GM19438 (cell line): ENCODE results near the gene PDE10A.
"Not testable (repeated sequence)": the region's sequence is repeated elsewhere in the genome, so short reads cannot be mapped to it uniquely, and the experiment has no call there.

Experiments used
- ATAC-seq: cut with Tn5 transposase; IDR thresholded peaks from one replicate; pipeline ENCODE4 v1.9.1; 2021; ENCODE audit warnings: low read depth; ENCODE audit not compliant: unreplicated experiment

PDE10A gene

DNA sequence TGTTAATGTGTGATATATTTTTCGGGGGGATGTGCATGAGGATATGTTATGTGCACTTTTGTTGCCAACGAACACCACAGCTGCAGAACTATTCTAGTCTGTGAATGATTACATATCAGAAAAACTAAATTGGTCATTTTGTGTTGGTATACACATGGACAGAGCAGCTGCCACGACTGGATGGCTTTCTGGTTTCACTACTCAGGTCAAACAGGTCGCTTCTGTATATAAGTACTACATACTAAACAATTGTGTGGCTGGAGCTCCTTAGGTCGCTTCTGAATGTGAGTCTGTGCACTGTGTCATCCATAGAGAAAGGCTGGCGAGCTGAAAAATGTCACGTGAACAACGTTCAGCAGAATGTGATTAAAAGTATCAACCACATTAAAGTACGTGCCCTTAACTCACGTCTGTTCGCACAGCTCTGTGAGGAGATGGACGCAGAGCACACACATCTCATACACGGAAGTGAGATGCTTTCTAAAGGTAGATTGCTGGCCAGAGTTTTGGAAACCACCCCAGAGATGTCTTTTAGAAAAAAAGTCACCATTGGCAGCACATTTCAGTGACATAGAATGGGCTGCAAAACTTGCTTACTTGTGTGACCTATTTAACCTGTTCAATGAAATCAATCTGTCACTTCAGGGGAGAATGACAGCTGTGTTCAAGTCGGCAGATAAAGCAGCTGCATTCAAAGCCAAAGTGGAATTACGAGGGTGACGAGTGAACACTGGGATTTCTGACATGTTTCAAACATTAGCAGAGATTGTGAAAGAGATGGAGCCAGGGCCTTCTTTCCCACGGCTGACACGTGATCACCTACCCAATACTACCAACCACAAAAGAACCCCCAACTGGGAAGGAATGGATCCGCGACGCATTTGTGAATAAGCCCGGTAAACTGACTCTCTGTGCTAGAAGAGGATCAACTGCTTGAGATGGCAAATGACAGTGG lies 176.6 kb downstream of the PDE10A start:
- ATAC-seq = no peak

DNA sequence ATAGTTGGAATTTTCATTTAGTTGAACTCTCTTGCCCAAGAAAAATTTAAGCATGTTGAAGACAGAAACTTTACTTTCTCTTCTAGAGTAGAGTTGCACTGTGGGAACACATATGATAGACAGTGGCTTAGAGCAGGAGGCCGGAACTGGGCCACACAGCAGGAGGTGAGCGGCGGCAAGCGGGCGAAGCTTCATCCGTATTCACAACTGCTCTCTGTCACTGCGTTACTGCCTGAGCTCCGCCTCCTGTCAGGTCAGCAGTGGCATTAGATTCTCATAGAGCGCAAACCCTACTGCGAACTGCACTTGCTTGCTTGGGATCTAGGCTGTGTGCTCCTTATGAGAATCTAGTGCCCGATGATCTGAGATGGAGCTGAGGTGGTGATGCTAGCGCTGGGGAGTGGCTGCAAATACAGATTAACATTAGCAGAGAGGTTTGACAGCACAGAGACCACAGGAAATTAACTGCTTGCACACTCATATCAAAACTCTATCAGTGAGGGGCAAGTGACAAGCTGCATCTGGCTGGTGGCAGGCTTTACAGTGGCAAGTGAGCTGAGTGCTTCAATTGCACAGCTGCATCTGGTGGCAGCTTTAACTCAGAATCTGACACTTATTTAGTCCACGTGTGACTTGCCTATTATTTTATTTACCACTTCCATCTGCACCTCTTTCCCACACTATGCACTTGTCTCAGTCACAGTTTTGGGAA lies 178.7 kb downstream of the PDE10A start:
- no peak for ATAC-seq

DNA sequence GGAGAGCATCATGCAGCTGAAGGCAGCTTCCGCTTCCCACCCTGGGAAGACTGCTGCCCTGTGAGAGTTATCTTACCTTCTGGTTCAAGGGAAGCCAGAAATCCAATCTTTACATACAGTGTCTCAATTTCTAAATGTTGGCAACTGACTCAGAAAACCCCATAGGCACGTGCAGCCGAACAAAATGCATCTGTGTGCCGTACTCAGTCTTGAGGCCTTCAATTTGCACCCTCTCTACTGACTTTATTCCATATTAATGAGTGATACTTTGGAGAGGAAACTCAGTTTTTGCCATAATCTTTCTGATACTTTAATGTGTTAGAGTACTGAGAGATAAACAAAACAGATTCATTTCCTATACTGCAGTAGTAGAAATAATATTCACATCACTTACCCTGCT lies 181.1 kb downstream of the PDE10A start:
- ATAC-seq = no peak

DNA sequence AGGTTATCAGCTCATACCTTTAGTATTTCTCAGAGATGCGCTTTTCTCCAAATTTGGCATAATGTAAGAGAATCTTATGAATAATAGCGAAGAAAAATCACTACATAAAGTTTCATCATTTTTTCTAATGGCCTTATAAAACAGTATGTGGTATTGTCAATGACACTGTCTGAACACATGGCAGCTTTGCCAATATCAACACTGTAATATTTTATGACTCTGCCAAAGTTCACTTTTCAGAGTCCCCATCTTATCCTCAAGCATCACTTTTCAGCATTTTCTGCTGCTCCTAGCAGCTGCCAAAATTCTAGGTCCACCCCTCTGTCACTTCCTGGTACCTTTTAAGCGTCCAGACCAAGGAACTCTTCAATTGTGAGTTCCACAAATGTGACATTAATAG lies 182.1 kb downstream of the PDE10A start:
- ATAC-seq = no peak

DNA sequence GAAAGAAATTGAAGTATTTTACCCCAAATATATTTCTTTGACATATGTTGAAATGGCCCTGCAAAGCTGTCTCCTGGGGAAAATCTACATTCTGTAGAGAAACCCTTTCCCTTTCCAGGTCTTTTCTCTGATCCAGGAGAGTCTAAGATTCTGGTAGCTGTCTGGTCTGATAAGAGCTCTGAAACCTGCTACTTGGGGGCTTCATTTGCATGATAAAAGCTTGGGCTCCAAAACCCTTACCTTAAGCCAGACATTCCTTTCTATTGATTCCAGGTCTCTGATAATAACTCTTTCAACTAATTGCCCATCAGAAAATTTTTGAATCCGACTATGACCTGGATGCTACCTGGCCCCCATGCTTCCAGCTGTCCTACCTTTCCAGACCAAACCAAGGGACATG lies 184.5 kb downstream of the PDE10A start:
- ATAC-seq = no peak

DNA sequence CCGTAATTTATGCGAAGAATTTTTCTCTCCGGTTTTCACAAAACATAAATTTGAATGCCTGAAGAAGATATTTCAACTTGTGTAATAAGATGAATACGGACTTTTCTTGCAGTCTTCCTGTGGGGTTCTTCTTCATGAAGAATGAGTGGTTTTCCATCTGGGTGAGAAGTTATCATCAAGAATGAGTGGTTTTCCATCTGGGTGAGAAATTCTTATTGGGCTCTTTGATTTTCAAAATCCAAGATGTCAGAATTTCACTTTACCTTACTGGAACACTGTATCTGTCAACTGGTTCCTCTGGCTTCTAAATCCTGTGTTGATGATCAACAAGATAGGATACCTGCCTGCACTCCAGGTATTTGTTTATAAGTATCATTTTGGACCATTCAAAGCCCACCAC lies 193.6 kb downstream of the PDE10A start:
- no peak for ATAC-seq

DNA sequence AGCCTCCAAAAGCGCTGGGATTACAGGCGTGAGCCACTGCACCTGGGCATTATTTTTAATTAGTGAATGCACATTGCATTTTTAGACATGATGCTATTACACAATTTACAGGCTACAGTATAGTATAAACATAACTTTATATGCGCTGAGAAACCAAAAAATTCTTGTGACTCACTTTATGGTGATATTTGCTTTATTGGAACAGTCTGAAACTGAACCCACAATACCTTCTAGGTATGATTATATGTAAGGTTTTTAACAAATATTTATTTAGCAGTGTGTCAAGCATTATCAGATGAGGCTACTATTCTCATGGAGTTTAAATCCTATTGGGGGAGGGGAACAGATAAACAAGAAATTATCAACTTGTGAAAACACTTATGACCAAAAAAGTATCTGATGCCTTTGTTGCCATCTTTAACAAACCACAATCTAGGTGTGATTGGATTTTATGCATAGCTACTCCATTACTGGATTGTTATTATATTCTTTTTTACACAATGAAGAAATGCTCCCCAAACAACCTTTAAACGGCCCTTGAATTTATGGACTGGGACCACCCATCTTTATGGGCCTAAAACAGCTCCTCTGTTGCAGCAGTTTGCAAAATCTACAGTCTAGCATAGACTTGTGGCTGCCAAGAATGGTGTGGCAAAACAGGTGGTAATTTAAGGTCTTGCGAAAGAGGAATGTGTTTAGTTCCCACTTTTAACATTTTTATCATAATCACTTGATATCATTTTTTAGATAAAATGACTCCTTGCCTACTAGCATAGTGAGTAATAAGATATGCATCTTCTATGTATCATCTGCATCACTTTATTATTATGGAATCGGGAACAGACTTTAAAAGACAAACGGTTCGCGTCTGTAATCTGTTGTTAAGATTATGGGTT lies 194.5 kb downstream of the PDE10A start:
- ATAC-seq = no peak

DNA sequence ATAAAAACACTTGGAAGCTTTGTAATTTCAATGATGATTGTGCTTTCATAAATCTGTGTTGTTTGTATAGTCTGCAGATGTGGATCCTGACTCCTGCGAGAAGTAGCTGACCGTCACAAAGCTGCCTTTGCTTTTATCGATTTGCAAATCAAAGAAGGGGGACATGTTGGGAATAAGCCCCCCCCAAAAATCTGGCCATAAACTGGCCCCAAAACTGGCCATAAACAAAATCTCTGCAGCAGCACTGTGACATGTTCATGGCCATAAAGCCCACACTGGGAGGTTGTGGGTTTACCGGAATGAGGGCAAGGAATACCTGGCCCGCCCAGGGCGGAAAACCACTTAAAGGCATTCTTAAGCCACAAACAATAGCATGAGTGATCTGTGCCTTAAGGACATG lies 199.5 kb downstream of the PDE10A start:
- not testable (repeated sequence) for ATAC-seq

DNA sequence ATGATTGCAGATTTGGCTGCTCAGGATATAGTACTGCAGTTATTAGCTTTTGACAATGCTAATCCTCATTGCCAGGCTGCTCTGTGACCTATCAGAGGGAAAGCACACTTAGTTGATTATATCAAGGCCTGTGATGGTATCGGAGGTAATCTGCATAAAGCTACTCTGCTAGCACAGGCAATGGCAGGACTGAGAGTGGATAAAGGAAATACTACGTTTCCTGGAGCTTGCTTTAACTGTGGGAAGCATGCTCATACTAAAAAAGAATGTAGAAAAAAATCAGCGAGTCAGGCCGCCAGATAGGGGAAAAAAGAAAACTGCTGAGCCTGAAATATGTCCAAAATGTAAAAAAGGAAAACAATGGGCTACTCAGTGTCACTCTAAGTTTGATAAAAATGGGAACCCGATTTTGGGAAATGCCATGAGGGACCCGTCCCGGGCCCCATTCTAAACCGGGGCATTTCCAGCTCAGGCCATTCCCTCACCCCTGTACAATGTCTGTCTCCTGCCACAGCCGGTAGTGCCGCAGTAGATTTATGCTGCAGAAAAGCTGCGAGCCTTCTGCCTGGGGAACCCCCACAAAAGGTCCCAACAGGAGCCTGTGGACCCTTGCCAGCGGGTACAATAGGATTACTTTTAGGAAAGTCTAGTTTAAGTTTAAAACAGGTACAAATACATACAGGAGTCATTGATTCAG lies 203.3 kb downstream of the PDE10A start:
- ATAC-seq = not testable (repeated sequence)

DNA sequence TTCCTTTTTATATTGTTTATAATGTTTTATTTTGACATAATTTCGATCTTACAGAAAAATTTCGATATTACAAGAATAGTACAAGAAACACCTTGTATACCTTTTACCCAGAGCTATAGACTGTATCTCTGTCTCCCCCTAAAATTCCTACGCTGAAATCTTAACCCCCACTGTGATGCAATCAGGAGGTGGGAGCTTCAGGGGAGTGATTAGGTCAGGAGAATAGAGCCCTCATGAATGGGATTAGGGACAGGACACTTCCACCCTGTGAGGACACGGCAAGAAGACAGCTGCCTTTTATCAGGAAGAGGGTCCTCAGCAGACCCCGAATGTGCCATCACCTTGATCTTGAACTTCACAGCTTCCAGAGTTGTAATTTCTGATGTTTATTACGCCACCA lies 204.9 kb downstream of the PDE10A start:
- no peak for ATAC-seq

DNA sequence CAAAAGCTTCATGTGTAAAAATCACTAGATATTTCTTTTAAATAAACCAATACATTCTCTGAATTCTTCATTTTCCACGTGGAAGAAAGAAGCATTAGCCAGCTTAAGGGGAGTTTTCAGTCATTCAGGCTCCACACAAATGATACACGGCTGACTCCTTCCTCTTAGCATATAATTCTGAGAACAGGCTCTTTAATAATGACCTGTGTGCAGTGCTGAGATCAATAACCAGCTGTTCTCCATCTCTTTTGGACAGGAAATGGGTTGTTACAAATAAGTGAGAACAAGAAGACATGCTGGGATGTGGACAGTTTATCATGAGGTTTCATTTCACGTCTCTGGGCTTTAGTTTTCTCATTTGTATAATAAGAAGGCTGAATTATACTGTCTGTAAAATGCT lies 206.8 kb downstream of the PDE10A start:
- no peak for ATAC-seq

DNA sequence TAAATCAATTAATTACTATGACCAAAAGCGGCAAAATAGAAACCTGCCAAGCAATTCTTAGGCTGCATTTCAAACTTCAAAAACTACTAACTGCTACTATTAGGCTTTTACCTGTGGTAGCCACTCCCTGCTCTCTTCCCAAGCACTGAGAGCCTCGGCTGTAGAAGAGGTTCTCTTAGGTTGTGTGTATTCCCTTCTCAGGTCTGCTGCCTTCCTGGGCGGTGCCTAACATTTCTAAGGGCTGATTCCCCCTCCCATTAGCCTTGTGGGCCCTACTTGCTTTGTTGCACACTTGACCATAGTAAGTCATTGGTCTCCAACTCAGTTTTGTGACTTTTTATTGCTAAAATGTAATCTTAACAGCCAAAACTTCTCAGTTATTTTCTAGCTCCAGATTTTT lies 207.6 kb downstream of the PDE10A start:
- no peak for ATAC-seq

DNA sequence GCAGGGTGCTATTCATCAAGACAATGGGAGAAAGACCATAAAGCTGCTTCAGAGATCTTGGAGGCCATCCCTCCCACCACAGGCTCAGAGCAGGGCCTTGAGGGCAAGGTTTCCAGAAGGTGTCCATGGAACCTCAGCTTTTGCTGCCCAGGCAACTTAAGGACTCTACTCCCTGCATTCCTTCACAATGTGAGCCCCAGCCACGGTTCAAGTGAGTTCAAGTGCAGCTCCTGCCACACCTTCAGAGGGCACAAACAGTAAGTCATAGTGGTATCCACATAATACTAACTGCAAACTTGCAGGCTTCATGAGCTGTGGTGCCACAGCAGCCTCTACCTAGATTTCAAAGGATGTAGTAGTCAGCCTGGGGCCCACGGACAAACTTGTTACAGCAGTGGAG lies 209.6 kb downstream of the PDE10A start:
- no peak for ATAC-seq

DNA sequence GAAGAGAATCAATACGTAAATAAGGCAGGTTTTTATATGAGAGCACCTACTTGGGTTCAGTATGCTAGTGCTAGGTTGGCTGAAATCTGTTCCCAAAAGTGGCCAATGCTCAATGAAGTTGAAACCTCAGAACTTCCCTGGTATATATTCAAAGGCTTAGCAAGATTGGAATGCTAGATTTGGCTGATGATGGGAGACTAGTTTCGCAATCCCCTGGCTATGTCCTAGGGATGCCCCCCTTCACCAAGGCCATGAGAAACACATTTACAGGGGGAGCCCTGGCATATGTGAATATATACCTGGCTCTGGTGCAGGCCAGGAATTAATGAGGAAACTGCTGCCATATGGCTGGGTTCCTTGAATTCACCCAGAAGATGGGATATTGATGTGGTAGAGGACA lies 211.2 kb downstream of the PDE10A start:
- no peak for ATAC-seq

DNA sequence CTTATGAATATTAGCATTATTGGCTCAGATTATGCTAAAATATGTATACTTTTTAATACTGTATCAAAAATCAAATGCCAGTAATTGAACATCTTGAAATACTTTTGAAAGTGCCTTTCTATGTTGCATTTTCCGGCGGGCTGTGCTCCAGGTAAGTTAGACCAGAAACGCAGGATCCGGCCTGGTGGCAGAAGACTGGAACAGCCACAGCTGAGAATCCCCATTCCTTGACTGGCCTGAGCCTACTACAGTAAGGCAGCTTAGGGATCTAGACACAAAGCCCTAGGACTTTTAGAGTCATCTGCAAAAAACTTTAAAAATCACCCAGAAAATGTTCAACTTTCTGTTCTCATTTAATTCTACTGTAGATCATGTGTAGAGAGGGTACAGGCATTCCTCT lies 214.8 kb downstream of the PDE10A start:
- no peak for ATAC-seq

DNA sequence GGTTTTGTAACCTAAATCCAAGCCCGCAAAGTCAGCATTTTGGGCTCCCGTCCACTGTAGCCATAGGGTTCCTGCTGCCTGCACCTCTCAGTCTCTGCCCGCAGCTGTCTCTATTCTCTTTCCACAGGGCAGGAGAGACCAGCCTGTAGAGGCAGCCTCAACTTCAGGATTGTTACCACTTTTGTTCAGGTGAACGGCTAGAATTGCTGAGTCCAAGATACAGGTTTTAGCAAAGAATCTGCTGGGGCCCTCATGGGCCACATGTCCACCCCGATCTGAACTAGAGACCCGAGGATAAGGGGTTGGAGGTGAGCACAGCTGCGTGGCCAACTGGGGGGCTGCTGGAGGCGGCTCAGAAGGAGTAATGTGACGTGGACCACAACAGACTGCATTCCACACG lies 215.9 kb downstream of the PDE10A start:
- no peak for ATAC-seq

DNA sequence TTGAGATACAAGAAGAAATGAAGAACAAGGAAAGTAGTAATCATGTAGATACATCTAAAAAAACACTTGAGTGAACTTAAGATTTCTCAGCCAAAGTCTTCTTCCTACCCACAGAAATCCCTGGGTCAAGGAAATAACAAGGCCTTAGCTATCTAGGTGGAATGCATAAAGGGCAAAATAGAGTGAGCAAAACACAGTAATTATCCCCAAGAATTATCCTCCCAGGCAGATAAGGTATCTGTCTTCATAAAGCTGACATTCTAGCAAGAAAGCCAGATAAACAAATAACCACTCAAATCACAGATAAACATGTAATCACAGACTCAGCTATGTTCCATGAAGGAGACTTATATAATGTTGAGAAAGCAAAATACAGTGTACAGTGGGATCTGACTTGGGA lies 216.7 kb downstream of the PDE10A start:
- ATAC-seq = no peak

DNA sequence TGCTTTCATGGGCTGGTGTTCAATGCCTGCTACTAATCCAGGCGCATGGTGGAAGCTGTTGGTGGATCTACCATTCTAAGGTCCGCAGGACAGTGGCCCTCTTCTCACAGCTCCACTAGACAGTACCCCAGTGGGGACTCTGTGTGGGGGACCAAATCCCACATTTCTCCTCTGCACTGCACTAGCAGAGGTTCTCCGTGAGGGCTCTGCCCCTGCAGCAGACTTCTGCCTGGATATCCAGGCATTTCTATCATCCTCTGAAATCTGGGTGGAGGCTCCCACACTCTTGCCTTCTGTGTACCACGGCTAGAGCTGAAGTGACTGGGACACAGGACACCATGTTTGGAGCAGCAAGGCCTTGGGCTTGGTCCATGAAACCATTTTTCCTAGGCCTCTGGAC lies 219.6 kb downstream of the PDE10A start:
- ATAC-seq = no peak

DNA sequence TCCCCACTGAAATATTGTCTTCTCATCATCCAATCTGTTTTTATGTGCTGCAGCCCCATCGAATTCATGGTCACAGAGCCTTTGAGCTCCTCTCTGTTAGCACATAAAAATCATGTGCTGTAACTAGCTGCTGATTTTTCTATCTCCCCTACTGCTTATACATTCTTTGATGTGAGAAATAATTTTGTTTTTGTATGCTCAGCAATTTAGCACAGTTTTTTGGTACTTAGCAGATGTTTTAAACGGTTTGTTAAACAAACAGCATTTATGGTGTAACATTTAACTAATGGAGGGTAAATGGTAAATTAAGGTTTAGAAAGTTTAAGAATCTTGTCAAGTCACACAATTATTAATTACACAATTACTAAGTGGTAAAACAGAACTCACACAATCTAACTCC lies 221.9 kb downstream of the PDE10A start:
- ATAC-seq = no peak

DNA sequence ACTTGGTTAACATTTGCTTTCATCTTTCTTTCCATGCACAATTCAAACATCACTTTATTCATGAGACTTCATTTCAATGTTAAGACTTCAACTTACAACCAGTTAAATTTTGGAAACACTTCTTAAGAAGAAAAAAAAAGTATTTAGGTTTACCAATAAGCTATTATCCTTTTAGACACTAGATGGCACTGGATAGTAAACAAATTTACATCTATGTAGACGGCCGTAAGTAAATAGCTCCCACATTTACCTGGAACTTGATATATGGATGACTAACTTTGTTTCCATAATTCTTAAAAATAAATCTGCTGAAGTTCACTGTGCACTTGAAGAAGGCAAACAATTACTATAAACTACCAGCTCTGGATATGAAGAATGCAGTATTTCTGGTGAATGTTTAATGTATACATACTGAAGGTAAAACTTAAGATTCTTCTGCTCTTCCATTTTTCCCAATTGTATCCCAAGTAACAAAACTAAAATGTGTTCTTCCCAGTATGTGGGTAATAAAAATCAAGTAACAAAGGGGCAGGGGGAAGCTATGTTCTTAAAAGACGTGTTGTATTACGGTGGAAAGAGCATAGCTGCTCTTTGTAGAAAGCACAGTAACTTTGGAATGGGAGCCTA lies 223.0 kb downstream of the PDE10A start:
- peak; percentile 69 for ATAC-seq
